ENCODE measurements around the gene VCL.

VCL gene

GRCh38 chr10:74077416-74077815 is 79.5 kb downstream of the VCL start:
- no peak for DNase-seq (ENCODE audit: low read depth)

GRCh38 chr10:74078037-74078436 is 80.1 kb downstream of the VCL start:
- peak; percentile 37 for DNase-seq (ENCODE audit: low read depth)

- DNase-seq (ENCODE audit: low read depth) = no peak
Observed at GRCh38 chr10:74079028-74079935, 81.4 kb downstream of the VCL start.

GRCh38 chr10:74079936-74080590 is 82.1 kb downstream of the VCL start:
- no peak for DNase-seq (ENCODE audit: low read depth)

- peak; percentile 19 for DNase-seq (ENCODE audit: low read depth)
Observed at GRCh38 chr10:74081192-74081803, 83.4 kb downstream of the VCL start.

- no peak for DNase-seq (ENCODE audit: low read depth)
Observed at GRCh38 chr10:74081941-74082718, 84.2 kb downstream of the VCL start.

GRCh38 chr10:74083304-74083703 is 85.4 kb downstream of the VCL start:
- DNase-seq (ENCODE audit: low read depth) = no peak

- DNase-seq (ENCODE audit: low read depth) = no peak
Observed at GRCh38 chr10:74084955-74085354, 87.0 kb downstream of the VCL start.

GRCh38 chr10:74086317-74086716 is 88.4 kb downstream of the VCL start:
- DNase-seq (ENCODE audit: low read depth) = no peak

GRCh38 chr10:74088722-74089121 is 90.8 kb downstream of the VCL start:
- DNase-seq (ENCODE audit: low read depth) = no peak

- no peak for DNase-seq (ENCODE audit: low read depth)
Observed at GRCh38 chr10:74092372-74092771, 94.5 kb downstream of the VCL start.

- no peak for DNase-seq (ENCODE audit: low read depth)
Observed at GRCh38 chr10:74093530-74094164, 95.7 kb downstream of the VCL start.

GRCh38 chr10:74094231-74094630 is 96.3 kb downstream of the VCL start:
- no peak for DNase-seq (ENCODE audit: low read depth)

- DNase-seq (ENCODE audit: low read depth) = no peak
Observed at GRCh38 chr10:74096777-74097176, 98.9 kb downstream of the VCL start.

- no peak for DNase-seq (ENCODE audit: low read depth)
Observed at GRCh38 chr10:74097776-74098175, 99.9 kb downstream of the VCL start.

- DNase-seq (ENCODE audit: low read depth) = no peak
Observed at GRCh38 chr10:74099420-74099819, 101.5 kb downstream of the VCL start.

- DNase-seq (ENCODE audit: low read depth) = no peak
Observed at GRCh38 chr10:74099836-74100235, 101.9 kb downstream of the VCL start.

- no peak for DNase-seq (ENCODE audit: low read depth)
Observed at GRCh38 chr10:74103560-74104258, 105.8 kb downstream of the VCL start.

GRCh38 chr10:74104480-74104879 is 106.6 kb downstream of the VCL start:
- no peak for DNase-seq (ENCODE audit: low read depth)

- DNase-seq (ENCODE audit: low read depth) = no peak
Observed at GRCh38 chr10:74104996-74105395, 107.1 kb downstream of the VCL start.

- DNase-seq (ENCODE audit: low read depth) = no peak
Observed at GRCh38 chr10:74107391-74107790, 109.5 kb downstream of the VCL start.

Measured in activated T-helper 9 cell treated with anti-CD3 and anti-CD28 coated beads, Interleukin-2, amount 50 U/mL, for 16 hours (primary cell).